Neural crest cell (in vitro differentiated cells): Measurements from ENCODE around the gene ADORA1. TPM values are rescaled to one million over a fixed set of nuclear protein-coding genes. Genes with fewer than 3 reads are reported as not detected.

Experiments used
- DNase-seq: peaks from one replicate; pipeline ENCODE4 v3.0.0; 2021; ENCODE audit warnings: low read depth, mixed read lengths, low spot score
- H3K27ac Mint-ChIP-seq: one replicate; pipeline ENCODE4 v1.8.0; 2021; ENCODE audit warnings: mild to moderate bottlenecking, mixed read lengths; ENCODE audit not compliant: unreplicated experiment
- H3K27me3 Mint-ChIP-seq: 2 replicates; pipeline ENCODE4 v1.8.0; 2021; ENCODE audit warnings: low read depth, mild to moderate bottlenecking, mixed read lengths
- H3K36me3 Mint-ChIP-seq: 2 replicates; pipeline ENCODE4 v1.8.0; 2021; ENCODE audit warnings: low read depth, mild to moderate bottlenecking, mixed read lengths
- H3K4me1 Mint-ChIP-seq: 2 replicates; pipeline ENCODE4 v1.8.0; 2021; ENCODE audit warnings: mixed read lengths
- H3K4me3 Mint-ChIP-seq: one replicate; pipeline ENCODE4 v1.8.0; 2021; ENCODE audit warnings: mild to moderate bottlenecking, mixed read lengths
- H3K9me3 Mint-ChIP-seq: 2 replicates; pipeline ENCODE4 v1.8.0; 2021; ENCODE audit warnings: mixed read lengths
- CTCF ChIP-seq: fragments of 200-600 bp; sonication (generic); conservative IDR thresholded peaks from 2 replicates; pipeline ENCODE4 v1.5.0; 2021; ENCODE audit warnings: antibody characterized with exemption, mild to moderate bottlenecking
- total RNA-seq: library from RNA; stranded (reverse); gene quantifications from 2 replicates; pipeline ENCODE4 v1.2.1, GENCODE V29; 2021

The ADORA1 gene
- total RNA-seq, 1 donor from 2014 or later: 1.9 TPM

DNA sequence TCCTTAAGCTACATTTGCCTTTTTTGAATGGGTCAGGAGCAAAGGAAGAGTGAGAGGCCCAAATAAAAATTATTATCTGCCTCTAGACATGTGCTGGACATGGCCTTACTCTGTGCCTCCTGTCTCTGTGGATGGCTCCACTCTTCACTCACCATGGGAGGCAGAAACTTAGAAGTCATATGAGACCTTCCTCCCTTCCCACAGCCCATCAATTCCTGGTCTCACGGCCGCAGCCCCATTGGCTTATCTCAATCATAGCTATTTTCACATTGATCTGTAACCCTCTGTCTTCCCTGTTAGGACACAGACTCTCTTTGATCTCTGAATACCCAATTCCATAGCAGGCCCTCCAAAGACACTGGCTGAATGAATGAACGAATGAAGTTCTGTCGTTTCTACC lies 14.2 kb upstream of the ADORA1 start:
- Mint-ChIP-seq H3K4me1 (no peaks in the 10 kb centered on the region), H3K27ac (no peak overlapping the region), H3K27me3 (peaks cover 60% of the 10 kb centered on the region), H3K36me3 (no peaks in the 10 kb centered on the region), H3K4me3 (no peak overlapping the region), H3K9me3 (no peaks in the 10 kb centered on the region)
- TF ChIP-seq CTCF: no peak
- no peak for DNase-seq

GRCh38 chr1:203114202-203114601 lies 13.3 kb upstream of the ADORA1 start:
- Mint-ChIP-seq H3K36me3 (no peaks in the 10 kb centered on the region), H3K4me1 (no peaks in the 10 kb centered on the region), H3K4me3 (no peak overlapping the region), H3K9me3 (no peaks in the 10 kb centered on the region), H3K27ac (no peak overlapping the region), H3K27me3 (peaks cover 60% of the 10 kb centered on the region)
- no peak for TF ChIP-seq CTCF
- DNase-seq: no peak

- Mint-ChIP-seq H3K4me3 (no peak overlapping the region), H3K36me3 (no peaks in the 10 kb centered on the region), H3K9me3 (no peaks in the 10 kb centered on the region), H3K27ac (no peak overlapping the region), H3K27me3 (peaks cover 53% of the 10 kb centered on the region), H3K4me1 (no peaks in the 10 kb centered on the region)
- DNase-seq: no peak
- TF ChIP-seq CTCF: no peak
Observed at GRCh38 chr1:203116091-203116820, 11.3 kb upstream of the ADORA1 start.

DNA sequence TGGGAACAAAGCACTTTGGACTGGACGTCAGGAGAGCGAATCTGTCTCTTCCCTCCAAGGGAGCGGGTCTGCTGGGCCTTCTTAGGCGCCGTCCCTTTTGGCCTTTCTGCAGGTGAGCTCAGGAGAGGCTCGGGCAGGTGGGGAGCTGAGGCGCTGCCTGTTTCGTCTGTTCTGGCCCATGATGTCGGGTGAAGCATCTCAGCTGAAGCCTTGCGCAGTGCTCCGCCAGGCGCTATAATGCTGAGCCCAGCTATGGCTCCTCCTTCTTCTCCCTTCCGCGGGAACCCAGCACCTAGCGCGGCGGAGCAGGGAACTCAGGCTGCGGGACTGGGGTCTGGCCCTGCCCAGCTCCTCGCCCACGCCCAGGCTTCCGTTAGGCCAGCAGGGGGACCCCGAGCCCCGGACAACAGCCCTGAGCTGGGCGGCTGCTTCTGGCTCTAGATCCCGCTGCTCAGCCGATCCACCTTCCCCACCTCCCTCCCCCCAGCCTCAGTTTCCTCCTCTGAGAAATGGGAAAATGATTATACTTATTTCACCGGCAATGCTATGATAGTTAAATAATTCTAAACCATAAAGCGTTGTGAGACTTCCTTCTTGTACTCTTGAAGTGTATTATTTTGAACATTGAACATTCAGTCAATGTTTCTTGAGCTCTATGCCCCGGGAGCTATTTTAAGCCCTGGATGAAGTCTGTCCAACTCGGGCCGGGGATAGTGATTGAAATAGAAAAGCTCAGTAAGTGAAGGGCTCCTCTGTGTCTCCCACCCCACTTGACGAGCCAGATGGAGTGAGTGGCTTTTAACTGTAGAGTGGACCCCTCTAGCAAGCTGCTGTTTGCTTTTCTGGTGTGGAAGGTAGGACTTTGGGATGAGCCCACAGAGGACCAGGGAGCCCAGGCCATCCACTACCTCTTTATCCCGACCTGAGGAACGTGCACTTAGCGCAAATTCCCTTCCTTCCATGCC lies 9.6 kb upstream of the ADORA1 start:
- peak; percentile 84 for TF ChIP-seq CTCF
- H3K27me3 Mint-ChIP-seq: peaks cover 60% of the 10 kb centered on the region
- peak; percentile 84 for DNase-seq
- no peaks in the 10 kb centered on the region for H3K36me3 Mint-ChIP-seq
- no peak overlapping the region for H3K4me3 Mint-ChIP-seq
- no peaks in the 10 kb centered on the region for H3K9me3 Mint-ChIP-seq
- no peaks in the 10 kb centered on the region for H3K4me1 Mint-ChIP-seq
- no peak overlapping the region for H3K27ac Mint-ChIP-seq

DNA sequence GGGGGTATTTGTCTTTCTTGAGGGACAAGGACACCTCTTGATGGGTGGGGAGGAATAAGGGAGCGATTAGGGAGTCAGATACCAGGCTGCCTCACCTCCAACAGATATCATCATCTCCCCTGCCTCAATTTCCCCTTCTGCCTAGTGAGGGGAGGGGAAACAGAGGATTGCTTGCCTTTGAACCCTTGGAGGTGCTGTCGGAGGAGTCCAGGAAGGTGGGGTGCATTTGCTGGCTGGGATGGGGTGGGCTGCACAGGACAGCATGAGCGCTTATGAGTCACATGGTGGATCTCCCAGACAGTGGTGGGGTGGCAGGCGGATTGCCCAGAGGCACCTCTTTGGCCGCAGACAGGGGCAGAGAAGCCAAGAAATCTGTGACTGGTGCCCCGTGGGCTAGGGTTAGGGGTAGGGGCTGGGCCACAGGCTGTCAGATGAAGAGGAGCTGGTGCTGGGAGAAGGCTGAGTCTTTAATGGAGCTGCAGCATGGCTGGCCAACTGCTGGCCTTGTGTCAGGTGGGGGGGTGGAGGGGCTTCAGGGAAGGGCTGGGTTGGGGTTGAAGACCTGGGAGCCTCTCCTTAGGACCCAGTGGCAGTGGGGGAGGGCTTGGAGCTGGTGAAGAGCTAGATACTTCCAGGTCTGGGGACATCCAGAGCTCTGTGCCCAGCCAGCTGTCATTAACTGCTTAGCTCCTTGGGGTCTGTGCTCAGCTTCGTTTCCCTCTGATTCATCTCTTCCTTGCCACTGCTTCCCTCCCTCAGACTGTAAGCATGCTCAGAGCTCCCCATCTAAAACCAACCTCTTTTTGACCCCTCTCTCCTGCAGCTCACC lies 7.0 kb upstream of the ADORA1 start:
- DNase-seq: no peak
- Mint-ChIP-seq H3K4me3 (no peak overlapping the region), H3K4me1 (no peaks in the 10 kb centered on the region), H3K9me3 (no peaks in the 10 kb centered on the region), H3K27ac (peak overlapping the region; percentile 20), H3K36me3 (no peaks in the 10 kb centered on the region), H3K27me3 (peaks cover 79% of the 10 kb centered on the region)
- no peak for TF ChIP-seq CTCF
